Occipital lobe (tissue), 2 donors: ENCODE measurements around the gene HSD11B1L. TPM values are rescaled to one million over a fixed set of nuclear protein-coding genes. Genes with fewer than 3 reads are reported as not detected.

Source experiments
- DNase-seq: peaks from one replicate; lab custom pipeline; 2025; lab: John Stamatoyannopoulos, UW
- total RNA-seq: library from RNA; depleted of rRNA; stranded (reverse); fragments of >200 nt; gene quantifications from one replicate; pipeline ENCODE4 v1.2.3, GENCODE V29; 2014

The HSD11B1L gene
- total RNA-seq, 1 donor from 2014 or later: 16.7 TPM

DNA sequence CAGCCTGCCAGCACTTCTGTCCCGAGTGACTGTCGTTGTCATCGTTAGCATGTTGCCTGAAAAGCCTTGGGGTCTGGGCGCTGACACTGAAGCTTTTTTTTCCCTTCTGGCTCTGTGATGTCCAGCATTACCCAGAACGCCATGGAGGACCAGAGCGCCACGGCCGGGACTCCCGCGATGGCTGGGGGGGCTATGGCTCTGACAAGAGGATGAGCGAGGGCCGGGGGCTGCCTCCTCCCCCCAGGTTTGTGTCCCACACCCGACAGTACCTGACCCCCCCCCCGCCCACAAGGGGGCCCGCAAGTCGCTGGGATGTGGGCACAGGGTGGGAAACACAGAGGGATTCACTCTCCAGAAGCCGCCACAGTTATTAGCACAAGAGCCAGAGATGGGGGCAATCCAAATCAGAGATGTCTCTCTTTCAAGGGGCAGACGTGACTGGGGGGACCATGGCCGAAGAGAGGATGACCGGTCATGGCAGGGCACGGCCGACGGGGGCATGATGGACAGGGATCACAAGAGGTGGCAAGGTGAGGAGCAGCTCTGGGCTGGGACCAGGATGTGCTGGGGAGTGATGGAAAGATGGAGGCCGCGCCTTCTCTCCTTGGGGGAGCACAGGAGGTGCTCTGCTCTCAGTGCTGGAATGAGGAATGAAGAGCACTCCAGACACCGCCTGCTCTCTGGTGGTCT lies 13.8 kb upstream of the HSD11B1L start:
- DNase-seq: no peak

DNA sequence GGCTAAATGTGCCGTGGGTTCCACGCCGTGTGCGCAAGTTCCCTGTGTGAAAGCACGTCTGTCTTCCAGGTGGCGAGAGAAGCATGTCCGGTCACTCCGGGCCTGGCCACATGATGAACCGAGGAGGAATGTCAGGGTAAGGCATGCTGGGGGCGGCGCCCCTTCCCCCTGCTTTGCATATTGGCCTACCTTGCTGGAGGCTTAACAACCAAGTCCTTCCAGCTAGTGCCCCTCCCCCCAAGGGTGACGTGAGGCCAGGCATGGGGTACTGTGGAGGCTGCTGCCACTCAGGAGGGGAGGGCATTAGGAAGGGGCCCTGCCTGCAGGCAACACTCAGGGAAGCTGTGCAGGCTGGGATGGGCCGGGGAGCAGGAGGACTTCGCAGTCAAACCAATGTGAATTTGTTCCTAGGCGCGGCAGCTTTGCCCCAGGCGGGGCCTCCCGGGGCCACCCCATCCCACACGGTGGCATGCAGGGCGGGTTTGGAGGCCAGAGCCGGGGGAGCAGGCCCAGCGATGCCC lies 13.0 kb upstream of the HSD11B1L start:
- DNase-seq: no peak

DNA sequence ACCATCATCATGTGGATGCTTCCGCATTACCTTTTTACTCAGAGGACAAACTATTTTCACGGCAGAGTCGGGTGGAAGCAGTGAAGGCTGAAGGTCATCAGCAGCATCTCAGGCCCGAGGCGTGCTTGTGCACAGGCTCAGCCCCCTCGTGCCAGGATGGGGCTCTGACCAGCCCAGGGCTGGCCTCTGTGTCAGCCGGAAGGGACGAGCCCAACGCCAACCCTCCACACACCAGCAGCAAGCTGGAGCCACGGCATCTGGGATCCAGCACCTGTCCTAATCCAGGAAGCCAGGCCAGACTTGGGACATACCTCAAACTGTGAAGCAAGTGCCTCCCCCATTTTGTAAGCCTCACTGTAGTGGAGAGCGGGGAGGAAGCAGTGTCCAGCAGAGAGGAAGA lies 11.6 kb upstream of the HSD11B1L start:
- no peak for DNase-seq

DNA sequence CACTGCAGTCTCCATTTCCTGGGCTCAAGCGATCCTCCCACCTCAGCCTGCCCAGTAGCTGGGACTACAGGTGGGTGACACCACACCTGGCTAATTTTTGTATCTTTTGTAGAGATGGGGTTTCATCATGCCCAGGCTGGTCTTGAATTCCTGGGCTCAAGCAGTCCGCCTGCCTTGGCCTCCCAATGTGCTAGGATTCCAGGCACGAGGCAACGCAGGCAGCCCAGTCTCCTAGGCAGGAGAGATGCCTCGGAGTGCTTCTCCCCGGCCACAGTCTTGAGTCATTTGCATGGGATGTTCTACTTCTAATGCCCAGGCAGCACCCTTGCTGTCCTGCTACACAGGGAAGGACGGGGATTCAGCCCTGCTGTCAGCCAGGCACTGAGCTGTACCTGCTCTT lies 9.2 kb upstream of the HSD11B1L start:
- DNase-seq: no peak

DNA sequence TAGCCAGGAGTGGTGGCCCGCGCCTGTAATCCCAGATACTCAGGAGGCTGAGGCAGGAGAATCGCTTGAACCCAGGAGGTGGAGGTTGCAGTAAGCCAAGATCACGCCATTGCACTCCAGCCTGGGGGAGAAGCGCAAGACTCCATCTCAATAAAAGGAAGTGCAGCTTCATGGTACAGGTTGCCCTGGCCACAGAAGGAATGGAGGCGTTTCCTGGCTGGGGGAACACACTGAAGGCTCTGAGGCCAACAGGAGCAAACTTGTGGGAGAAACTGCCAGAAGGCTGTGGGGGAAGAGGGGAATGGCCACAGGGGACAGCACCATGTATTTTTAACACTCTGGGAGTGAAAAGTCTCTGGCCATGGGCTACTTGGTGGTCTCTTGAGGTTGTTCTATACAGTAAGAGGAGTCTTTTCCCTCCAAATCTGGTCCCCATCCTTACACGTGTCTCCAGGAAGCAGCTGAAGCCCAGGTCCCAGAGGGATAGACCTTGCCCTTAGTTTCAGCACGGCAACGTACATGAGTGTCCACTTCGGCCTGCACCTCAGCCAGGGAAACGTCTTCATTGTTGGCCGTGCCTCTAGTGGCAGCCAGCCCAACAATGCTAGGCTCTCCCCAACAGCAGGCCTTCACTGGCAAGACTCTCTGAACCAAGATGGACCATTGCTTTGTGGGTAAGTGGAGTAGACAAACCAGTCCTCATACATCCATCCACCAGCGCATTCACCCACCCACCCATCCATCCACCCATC lies 7.9 kb upstream of the HSD11B1L start:
- no peak for DNase-seq

DNA sequence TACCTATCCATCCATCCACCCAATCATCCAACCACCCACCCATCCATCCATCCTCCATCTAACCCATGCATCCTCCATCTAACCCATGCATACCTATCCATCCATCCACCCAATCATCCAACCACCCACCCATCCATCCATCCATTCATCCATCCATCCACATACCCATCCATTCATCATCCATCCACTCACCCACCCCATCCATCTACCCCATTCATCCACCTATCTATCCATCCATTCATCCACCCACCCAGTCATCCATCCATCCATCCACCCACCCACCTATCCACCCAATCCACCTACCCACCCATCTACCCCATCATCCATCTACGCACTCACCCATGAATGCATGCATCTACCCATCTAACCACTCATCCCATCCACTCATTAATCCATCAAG lies 7.1 kb upstream of the HSD11B1L start:
- DNase-seq: no peak

DNA sequence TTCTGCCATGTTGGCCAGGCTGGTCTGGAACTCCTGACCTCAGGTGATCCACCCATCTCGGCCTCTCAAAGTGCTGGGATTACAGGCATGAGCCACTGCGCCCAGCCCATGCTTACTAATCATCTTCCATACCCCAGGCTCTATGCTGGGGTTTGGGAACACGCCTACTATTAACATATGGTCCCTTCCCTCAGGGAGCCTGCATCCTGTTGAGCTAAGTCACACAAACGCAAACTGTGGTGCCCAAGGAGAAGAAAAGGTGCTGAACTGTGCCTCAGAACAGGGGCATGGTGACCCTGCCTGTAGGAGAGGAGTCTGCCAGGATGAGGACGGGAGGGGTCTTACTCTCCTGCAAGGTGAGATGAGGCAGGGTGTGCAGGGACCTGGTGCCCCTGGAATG lies 6.1 kb upstream of the HSD11B1L start:
- no peak for DNase-seq

DNA sequence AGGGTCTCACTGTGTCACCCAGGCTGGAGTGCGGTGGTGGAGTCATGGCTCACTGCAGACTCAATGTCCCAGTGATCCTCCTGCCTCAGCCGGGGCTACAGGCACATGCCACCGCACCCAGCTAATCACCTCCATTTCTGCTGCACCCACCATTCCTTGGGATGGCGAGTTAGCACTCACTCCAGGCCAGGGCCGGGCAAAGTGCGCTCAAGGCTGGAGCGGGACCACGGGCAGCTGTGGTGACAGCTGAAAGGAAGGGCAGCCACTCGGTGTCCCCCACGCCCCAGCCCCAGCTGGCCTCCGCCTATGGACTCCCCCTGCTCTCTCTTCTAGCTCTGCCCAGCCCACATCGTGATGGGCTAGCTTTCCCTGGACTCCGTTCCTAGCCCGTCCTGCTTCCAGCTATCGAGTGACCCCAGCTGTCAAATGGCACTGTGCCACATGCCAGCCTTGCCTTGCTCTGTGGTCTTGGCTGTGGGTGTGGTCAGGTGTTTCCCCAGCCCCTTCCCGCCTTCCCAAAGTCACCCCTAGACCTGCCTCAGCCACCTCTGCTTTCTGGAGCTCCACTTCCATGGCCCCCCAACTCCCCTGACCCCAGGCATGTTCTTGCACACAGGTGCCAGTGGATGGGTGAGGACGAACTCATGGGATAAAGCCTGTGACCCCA lies 4.6 kb upstream of the HSD11B1L start:
- DNase-seq: no peak

DNA sequence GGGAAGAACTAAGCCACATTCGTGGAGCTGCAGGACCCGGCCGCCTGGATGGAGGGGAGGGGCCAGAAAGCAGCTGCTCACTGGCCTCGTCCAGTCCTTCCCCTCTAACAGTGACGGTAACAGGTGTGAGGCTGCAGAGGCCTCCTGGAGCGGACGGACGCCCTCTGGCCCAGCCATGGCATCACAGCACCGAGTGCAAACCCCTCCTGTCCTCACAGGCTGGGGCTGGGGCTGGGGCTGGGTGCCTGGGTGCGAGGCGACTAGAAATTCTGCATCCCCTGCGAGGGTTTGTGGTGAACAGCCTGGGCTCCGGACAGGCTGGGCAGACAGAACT lies 4.1 kb upstream of the HSD11B1L start:
- no peak for DNase-seq

DNA sequence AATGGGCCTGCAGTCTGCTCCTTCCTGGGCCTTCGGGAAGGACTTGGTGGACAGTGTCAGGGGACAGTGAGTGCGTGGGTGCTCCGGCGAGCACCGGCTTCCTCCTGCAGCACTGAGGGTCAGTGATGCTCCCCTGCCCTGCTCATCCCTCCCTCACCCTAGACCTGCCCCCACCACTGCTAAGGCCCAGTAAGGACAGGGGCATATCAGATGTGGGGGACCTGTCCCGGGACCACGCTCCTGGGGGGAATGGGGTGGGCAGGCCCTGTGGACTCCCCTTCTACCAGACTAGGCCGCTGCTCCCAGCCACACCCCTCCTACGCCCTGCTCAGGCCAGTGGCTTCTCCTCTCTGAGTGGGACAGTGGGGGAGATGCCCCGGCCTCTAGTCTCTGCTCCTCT lies 3.7 kb upstream of the HSD11B1L start:
- DNase-seq: no peak

DNA sequence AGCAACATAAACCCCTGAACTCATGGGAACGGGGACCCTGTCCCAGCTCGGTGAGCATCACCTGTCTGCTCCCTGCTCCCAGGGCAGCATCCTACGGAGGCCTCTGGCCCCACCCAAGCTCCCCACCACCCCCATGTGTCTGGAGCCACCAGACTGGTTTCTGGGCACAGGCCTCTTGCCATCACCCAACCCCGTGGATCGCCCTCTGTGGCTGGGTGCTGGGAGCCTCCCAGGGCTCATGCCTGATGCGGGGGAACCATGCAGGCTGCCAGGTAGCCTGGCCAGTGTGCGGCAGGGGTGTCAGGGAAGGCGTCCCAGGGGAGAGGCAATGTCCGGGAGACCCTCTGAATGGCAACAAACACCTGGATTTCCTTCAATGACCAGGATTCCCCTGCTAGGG lies 3.2 kb upstream of the HSD11B1L start:
- DNase-seq: no peak

DNA sequence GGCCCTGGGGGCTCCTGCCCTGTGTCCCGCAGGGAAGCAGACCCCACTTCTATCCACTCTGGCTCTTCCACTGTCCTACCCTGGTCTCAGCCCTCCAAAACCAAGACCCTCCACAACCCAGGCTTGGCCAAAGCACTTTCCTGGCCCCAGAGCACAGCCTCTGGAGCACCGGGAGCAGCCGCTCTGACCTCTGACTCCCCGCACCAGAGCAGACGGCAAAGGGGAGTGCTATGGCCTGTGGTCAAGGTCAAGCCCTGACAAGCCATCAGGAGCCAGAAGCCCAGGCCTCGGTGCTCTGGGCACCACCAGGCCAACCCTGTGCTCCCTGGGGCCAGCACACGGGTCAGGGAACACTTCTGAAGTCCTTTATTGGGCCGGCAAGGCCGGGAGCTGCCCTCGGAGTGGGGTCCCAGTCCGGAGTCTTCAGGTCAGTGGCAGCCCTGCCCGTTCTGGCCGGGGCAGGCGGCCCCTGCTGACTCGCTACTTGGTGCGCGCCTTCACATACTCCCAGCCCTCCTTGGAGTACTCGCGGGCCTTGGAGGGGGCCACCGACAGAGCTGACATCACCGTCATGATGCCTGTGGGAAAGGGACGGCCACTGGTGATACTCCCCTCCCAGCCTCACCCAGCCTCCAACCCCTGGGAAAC lies 2.6 kb upstream of the HSD11B1L start:
- no peak for DNase-seq

DNA sequence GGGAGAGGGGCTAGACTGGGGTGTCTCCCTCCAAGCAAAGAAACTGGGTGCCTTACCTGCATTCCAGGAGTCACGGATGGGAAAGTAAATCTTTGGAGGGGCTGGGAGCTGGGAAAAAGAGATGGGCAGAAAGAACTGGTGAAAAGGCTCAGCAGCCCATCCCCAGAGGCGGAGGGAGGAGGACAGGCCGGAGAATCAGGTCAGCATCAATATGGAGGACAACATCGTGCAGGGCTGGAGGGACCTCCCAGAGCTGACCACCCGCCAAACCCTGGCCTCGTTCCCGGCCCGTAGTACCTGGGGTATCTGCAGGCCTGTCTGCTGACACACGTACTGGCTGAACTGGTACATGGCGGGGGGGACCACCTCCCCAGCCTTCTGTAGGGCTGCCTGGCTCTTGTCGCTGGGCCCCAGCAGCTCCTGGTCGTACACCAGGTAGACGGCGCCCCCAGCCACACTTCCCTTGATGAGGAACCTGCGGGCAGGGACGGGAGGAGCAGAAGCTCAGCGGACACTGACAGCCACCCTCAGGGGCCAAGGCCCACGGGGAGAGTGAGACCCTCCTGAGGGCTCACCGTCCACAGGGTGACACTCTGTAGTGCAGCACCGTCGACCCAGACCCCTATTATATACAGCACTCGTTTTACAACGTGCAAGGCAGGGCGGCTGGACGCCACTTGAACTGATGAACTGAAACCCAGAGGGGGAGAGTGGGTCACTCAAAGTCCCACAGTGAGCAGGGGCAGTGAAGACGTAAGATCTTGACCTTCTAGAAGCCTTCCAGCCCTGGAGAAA lies 1.3 kb upstream of the HSD11B1L start:
- DNase-seq: no peak

DNA sequence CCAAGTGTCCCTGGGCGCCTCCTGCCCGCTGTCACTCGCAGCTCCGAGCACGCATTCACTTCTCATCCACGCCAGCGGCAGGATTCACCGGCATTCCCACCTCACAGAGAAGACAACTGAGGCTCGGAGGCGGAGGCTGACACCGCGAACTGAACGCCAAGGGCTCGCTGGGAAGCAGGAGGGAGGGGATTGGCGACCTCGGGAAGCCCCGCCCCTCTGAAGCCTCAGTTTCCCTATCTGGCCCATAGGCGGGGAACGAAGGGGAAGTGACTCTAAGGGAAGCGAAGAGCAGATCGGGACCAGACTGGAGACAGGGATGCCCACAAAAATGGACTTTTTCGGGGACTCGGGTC lies 767 bp upstream of the HSD11B1L start:
- DNase-seq: peak; percentile 71

DNA sequence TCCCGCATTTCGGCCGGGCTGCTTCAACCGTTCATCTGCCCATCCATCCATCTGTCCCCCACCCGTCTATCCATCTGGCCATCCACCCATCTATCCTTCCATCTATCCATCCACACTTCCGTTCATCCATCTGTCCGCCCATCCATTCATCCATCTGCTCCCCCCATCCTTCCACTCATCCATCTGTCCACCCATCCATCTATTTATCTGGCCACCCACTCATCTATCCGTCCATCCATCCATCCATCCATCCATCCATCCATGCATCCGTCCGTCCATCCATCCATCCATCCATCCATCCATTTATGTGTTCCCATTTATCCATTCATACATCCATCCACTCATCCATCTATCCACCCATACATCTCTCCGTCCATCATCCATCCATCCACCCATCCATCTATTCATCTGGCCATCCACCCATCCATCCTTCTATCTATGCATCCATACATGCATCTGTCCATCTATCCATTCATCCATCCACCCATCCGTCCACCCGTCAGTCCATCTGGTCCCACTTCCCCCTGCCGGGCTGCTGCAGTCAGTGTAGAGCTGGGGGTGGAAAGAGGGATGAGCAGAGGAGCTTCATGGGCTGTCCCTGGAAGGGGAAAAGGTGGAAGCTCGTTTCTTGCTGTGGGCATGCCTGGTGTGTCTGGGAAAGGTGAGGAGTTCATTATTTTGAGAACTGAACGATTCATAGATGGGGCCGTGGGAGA lies 722 bp downstream of the HSD11B1L start:
- DNase-seq: no peak

DNA sequence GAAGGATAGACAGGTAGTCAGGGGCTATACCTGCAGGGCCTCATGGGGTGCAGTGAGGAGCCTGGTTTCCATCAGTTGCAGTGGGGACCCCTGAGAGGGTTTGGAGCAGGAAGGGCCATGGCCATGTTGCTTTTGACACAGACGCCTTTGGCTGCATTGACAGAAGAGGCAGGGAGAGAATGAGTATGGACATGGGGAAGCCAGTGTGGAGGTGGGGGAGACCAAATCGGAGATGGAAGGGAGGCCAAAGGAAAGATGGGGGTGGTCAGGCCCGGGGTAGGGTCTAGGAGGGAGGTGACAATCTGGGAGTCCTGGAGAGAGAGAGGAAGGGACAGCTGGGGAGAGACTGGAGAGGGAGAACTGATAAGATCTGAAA lies 1.3 kb downstream of the HSD11B1L start:
- no peak for DNase-seq

DNA sequence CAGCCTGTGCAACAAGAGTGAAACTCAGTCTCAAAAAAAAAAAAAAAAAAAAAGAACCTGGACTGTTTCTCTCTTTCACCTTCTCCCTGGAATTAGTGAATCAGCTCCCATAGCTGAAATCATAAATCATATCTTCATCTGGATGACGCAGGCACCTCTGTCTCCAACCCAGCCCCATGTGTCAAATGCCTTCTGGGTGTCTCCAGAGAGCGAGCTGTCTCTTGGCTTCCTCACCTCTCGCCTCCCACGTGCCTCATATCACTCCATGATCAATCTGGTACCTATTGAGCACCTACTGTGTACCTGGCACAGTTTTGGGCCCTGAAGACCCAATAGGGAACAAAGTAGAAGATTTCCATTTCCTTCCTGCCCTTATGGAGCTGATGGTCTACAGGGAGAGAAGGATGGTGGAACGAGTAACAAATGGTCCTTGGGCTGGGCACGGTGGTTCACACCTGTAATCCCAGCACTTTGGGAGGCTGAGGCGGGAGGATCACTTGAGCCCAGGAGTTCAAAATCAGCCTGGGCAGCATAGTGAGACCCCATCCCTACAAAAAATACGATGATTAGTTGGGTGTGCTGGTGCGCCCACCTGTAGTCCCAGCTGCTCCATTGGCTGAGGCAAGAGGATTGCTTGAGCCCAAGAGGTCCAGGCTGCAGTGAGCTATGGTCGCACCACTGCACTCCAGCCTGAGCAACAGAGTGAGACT lies 2.5 kb downstream of the HSD11B1L start:
- no peak for DNase-seq

DNA sequence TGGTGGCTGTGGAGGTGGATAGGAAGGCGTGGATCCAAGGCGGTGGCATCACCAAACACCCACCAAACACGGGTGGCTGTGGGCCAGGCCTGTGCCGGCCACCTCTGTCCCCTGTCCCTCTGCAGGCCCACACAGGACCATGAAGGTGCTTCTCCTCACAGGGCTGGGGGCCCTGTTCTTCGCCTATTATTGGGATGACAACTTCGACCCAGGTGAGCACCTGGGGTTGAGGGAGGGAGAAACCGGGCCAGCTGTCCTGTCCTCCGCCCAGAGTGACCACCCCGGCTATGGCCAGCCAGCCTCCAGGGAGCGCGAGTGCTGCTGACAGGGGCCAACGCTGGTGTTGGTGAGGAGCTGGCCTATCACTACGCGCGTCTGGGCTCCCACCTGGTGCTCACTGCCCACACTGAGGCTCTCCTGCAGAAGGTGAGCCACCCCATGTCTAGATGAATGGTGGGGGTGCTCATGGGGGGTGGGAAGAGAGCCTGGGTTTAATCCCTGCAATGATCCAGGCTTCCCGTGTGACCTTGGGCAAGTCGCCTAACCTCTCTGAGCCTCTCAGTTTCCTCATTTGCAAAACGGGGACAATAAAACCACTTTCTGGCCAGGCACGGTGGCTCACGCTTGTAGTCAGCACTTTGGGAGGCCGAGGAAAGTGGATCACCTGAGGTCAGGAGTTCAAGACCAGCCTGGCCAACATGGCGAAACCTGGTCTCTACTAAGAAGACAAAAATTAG lies 4.0 kb downstream of the HSD11B1L start:
- no peak for DNase-seq

DNA sequence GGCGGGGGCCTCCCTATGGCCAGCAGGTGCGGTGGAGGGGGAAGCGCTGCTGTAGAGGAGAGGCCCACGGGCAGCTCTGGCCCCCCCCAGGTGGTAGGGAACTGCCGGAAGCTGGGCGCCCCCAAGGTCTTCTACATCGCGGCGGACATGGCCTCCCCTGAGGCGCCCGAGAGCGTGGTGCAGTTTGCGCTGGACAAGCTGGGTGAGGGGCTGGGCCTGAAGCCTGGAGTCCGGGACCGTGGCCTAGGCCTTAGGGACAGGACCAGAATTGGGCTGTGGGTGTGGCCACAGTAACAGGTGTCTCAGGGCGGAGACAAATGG lies 5.5 kb downstream of the HSD11B1L start:
- no peak for DNase-seq
